PFSK-1 (cell line): ENCODE results near the gene ACAP2.

Experiments used
- FOXP2 ChIP-seq: optimal IDR thresholded peaks from 2 replicates; pipeline ENCODE3; 2011; ENCODE audit warnings: borderline replicate concordance, control low read depth, inconsistent platforms; ENCODE audit not compliant: insufficient read depth; ENCODE audit errors: extremely low read length, extremely low read depth
- POLR2AphosphoS5 ChIP-seq: IDR thresholded peaks from 2 replicates; pipeline ENCODE4 v1.6.1; 2012; ENCODE audit warnings: low read depth, mild to moderate bottlenecking, control low read depth, low read length, moderate library complexity
- REST ChIP-seq, 2 experiments: IDR thresholded peaks; 2 replicates each; pipeline versions ENCODE4 v1.6.1 to v1.8.0; 2011 to 2012; ENCODE audit warnings: low read depth in 2 of 2, low read length in 2 of 2, control low read depth in 1 of 2, inconsistent platforms in 1 of 2, mild to moderate bottlenecking in 1 of 2, moderate library complexity in 1 of 2; ENCODE audit not compliant: insufficient read depth in 1 of 2
- SIN3A ChIP-seq: IDR thresholded peaks from 2 replicates; pipeline ENCODE4 v1.6.1; 2012; ENCODE audit warnings: mild to moderate bottlenecking, low read length, moderate library complexity, borderline replicate concordance; ENCODE audit not compliant: insufficient read depth
- TAF1 ChIP-seq: IDR thresholded peaks from 2 replicates; pipeline ENCODE4 v1.6.1; 2012; ENCODE audit warnings: low read length, control low read depth, borderline replicate concordance; ENCODE audit not compliant: insufficient read depth

The ACAP2 gene

GRCh38 chr3:195241592-195242355, 201.0 kb downstream of the ACAP2 start:
- TF ChIP-seq POLR2AphosphoS5 (no peak), REST (IDR thresholded peaks at IDR 0.05; ENCODE audit: insufficient read depth in 1 of 2, low read depth in 2 of 2, low read length in 2 of 2) (no peak), SIN3A (no peak), TAF1 (no peak), FOXP2 (no peak)

- TF ChIP-seq REST (IDR thresholded peaks at IDR 0.05; ENCODE audit: insufficient read depth in 1 of 2, low read depth in 2 of 2, low read length in 2 of 2), result no peak
- no peak for TF ChIP-seq FOXP2
- no peak for TF ChIP-seq TAF1
- no peak for TF ChIP-seq SIN3A
- TF ChIP-seq POLR2AphosphoS5, result no peak
Measured at GRCh38 chr3:195240939-195241338, 201.9 kb downstream of the ACAP2 start.

- TF ChIP-seq POLR2AphosphoS5 (no peak), FOXP2 (no peak), REST (IDR thresholded peaks at IDR 0.05; ENCODE audit: insufficient read depth in 1 of 2, low read depth in 2 of 2, low read length in 2 of 2) (no peak), TAF1 (no peak), SIN3A (no peak)
Measured at GRCh38 chr3:195240171-195240701, 202.6 kb downstream of the ACAP2 start.

GRCh38 chr3:195239121-195239520, 203.7 kb downstream of the ACAP2 start:
- no peak for TF ChIP-seq SIN3A
- TF ChIP-seq POLR2AphosphoS5, result no peak

GRCh38 chr3:195238586-195239118, 204.2 kb downstream of the ACAP2 start:
- 0 out of 2 replicates have a peak, but pooled peaks have one; percentile 27 for TF ChIP-seq TAF1
- no peak for TF ChIP-seq POLR2AphosphoS5

GRCh38 chr3:195238081-195238571, 204.7 kb downstream of the ACAP2 start:
- TF ChIP-seq TAF1, result no peak
- no peak for TF ChIP-seq POLR2AphosphoS5
- no peak for TF ChIP-seq SIN3A
- no peak for TF ChIP-seq REST (IDR thresholded peaks at IDR 0.05; ENCODE audit: insufficient read depth in 1 of 2, low read depth in 2 of 2, low read length in 2 of 2)
- TF ChIP-seq FOXP2, result no peak
